Measurements from ENCODE around the gene CDC23.
"Not testable (repeated sequence)": the region's sequence is repeated elsewhere in the genome, so short reads cannot be mapped to it uniquely, and the experiment has no call there.

CDC23 gene

DNA sequence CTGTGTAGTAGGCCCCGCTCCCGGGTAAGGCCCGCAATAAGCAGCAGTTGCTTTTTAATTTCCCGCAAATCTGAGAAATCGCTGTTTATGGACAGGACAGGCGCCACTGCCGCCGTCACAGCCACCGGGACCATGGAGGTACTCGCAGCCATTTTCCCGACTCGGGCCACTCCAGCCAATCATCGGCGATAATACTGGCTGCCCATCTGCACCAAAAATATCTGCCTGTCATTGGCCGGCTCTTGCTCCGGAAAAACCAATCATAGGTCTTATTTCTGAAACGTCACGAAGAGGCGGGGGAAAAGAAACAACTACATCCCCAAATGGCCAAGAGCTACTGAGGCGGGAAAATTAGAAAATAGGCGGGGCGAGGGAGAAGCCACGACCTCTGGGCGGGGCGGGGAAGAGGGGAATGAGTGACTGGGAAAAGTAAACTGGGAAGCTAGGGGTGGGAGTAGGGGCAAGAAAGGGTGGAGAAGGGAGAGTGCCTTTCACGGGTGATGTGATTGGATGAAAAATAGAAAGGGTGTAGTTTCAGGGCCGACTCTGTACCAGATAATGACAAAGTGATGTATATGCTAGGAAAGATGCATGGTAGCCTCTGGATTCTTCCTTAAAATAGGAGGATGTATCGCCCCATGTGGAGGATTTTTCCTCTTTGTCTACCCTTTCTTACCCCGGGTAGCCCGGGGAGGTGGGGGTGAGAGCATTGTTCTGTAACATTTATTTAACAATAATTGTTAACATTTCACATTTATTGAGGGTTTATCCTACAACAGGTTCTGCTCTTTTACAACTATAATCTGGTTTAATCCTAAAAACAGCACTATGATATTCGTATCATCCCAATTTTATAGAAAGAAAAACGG, at the start of gene CDC23:
CDC23 (minus strand) TSS at position 163 of the 869 bp plus-strand sequence; CDS start at position 152, 11 bp downstream.
- peak; percentile 90 for DNase-seq

DNA sequence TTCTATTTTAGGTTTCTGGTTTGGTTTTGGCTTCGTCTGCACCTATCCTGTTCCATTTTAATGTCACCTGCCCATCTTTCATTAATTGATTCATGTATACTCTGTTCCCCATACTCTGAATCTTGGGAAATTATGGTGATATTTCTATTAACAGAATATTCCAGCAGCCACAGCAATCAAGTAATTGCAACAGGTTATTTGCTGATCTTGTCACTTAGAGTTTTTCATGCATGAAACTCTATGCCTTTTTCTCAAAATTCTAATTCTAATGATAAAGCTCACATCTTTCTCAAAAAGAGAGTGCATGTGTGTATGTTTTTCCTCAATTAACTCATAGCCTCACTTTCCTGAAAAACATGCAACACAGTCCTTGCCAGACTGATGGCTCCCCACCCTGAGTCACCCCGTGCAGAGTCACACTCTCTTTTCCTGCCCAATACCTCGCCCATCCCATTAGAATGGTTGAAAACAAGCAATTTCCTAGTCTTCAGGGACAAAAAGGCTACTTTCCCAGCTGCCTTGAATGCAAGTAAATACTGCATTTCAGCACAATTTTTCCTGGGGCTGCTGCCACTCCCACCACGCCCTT, 45.7 kb upstream of the CDC23 start:
- DNase-seq = no peak

GRCh38 chr5:138257583-138257982, 44.5 kb upstream of the CDC23 start:
- DNase-seq = no peak

GRCh38 chr5:138252944-138253343, 39.8 kb upstream of the CDC23 start:
- DNase-seq = no peak

- not testable (repeated sequence) for DNase-seq
Observed at GRCh38 chr5:138247800-138248199, 34.7 kb upstream of the CDC23 start.

DNA sequence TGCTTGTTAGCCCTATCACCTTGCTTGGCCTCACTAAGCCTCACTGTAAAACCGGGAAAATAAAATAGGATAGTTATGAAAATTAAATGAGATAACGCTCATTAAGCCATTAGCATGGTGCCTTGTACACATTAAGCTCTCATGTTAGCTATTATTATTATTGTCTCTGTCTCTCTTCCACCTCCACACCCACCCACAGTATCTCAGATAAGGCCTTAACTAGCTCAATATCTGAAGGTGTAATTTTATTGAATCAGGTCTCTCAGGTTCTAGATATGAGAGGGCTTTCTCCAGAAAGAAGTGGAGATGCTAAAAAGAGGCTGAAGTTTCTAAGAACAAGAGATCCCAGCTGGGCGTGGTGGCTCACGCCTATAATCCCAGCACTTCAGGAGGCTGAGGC, 33.7 kb upstream of the CDC23 start:
- no peak for DNase-seq

- no peak for DNase-seq
Observed at GRCh38 chr5:138246334-138246733, 33.2 kb upstream of the CDC23 start.

DNA sequence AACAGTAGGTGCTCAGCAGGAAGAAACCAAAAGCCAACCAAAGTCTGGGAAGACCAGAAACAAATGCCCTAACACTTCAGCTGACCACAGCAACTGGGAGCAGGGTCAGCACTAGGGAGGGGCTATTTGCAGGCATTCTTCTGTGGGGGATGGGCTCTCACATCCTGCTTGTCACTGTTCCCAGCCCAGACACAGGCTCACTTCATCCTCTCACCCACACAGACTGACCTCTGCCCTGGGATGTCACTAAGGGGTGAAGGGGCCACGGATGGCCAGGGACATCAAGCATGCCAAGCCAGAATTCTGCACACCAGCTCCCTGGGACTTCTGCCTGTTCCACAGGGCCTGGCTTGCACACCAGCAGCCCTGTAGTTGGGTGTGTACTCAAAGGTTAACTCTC, 32.6 kb upstream of the CDC23 start:
- DNase-seq = no peak

- no peak for DNase-seq
Observed at GRCh38 chr5:138243794-138244193, 30.7 kb upstream of the CDC23 start.

DNA sequence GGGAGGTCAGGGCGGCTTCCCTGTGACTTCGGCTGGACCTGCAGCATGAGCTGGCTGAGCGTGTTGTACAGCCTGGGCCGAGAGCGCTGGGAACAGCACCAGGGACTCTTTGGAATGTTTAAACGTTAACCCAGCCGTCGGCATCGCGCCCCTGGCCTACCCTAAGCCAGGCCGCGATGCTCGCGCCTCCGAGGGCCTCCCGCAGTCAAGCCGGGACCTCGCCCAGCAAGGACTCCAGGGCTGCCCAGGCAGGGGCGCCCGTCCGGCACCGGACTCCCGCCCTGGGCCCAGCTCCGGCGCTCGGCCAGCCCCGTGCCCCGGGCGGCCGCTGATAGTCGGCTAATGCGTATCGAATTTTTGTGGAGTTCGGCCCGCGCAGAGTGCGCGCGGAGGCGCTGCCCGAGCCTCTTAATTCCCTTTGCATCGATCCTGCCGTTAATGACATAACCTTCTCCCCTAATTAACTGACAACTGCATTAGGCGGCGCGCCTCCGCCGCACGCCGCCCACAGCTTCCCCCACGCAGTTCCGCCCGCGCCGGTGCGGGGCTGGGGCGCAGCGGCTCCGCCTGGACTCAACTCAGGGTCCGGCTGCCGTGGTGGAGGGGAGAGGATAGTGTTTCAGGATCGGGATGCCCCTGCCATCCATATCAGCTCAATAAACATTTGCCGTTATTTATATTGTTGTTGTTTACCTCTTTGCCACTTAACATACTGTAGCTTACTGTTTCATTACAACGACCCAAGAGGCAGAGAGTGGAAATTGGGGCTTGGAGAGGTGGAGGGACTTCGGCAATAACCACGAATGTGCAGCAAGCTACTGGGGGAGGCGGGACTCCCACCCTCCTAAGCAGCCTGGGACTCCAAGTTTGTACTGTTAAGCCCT, 28.8 kb upstream of the CDC23 start:
- no peak for DNase-seq

DNA sequence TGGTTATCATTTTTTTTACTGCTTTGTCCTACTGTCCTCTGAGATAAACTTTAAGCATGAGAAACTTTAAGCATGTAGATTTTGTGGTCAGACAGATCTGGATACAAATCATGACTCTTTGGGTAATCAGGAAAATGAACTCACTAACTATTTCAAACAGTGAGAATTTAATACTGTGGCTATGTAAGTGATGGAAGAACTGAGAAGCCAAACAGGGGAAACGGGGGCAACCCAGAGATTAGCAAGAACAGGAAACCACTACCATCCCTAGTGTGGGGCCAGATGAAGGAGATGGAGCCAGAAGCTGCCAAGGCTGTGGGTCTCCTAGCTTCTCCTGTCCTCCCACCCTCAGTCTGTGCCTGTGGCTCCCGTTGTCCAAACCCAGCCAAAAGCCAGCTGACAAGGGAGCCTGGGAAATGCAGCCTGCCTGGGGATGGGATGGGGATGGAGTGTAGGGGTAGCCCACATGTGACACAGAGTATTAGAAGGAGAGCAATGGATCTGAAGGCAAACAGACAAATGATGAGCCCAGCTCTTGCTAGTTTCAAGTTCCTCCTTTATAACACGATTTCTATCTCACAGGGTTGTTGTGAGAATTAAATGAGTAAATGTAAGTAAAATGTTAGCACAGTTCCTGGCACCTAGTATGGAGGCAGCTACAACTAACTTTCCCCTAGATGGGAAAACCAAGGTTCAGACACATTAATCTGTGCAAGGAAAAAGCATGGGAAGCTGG, 27.7 kb upstream of the CDC23 start:
- peak; percentile 55 for DNase-seq

GRCh38 chr5:138238034-138238433, 24.9 kb upstream of the CDC23 start:
- no peak for DNase-seq

DNA sequence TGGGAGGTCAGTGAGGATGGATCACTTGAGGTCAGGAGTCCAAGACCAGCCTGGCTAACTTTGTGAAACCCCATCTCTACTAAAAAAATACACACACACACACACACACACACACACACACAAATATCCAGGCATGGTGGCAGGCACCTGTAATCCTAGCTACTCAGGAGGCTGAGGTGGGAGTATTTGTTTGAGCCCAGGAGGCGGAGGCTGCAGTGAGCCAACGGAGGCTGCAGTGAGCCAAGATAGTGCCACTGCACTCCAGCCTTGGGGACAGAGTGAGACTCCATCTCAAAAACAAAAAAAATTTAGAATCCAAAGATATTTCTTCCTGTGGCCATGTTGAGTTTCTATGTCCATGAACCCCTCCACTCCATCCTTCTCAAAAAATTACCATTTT, 21.5 kb upstream of the CDC23 start:
- DNase-seq = no peak

DNA sequence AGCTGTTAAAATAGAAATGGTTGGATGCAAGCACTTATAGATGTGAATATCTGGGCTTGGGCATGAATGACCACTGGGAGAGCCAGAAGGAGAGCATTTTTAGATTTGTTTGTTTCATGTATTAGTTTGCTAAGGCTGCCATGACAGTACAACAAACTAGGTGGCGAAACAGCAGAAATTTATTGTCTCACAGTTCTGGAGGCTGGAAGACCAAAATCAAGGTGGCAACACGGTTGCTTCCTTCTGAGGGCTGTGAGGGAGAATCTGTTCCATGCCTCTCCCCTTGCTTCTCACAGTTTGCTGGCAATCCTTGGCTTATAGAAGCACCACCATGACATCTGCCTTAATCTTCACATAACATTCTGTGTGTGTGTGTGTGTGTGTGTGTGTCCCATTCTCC, 20.2 kb upstream of the CDC23 start:
- DNase-seq = no peak

DNA sequence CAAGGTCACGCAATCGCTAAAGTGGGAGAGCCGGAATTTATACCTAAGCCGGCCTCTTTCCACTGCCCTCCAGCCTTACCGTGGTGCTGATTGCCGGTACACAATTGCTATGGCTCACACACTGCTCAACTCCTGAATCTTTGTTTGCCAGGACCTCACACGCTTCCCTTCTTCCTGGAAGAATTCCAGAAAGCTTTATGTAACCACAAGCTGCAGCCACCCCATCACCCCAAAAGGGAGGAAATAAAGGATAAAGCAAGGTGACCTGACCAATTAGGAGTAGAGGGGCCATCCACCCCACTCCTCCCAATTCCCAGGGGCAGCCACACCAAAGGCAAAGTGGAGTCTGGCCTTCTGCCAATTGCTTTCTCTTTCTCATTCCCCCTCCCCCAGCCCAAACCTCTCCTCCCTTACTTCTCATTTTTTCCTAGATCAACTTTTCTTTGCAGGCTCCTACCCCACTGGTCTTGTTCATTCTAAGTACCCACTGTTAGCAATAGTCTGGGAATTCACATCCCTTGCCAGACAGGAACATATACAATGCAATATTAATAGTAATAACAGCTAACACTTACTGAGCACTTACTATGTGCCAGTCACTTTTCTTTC, 18.0 kb upstream of the CDC23 start:
- DNase-seq = no peak

GRCh38 chr5:138230261-138230660, 17.1 kb upstream of the CDC23 start:
- no peak for DNase-seq

- DNase-seq = no peak
Observed at GRCh38 chr5:138229387-138229786, 16.3 kb upstream of the CDC23 start.

- no peak for DNase-seq
Observed at GRCh38 chr5:138226910-138227309, 13.8 kb upstream of the CDC23 start.

GRCh38 chr5:138224712-138225111, 11.6 kb upstream of the CDC23 start:
- no peak for DNase-seq

- no peak for DNase-seq
Observed at GRCh38 chr5:138223532-138223931, 10.4 kb upstream of the CDC23 start.

DNA sequence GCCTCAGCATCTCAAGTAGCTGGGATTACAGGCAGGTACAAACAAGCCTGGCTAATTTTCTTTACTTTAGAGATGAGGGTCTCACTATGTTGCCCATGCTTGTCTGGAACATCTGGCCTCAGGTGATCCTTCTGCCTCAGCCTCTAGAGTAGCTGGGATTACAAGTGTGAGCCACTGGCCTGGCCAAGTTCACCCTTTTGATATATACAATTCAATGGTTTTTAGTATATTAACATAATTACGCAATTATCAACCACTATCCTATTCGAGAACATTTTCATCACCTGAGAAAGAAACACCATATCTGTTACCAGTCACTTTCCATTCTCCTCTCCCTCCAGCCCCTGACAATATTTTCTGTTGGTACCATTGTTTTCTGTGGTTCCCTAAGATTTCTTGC, 3.7 kb upstream of the CDC23 start:
- DNase-seq = no peak

GRCh38 chr5:138212828-138213160, 329 bp downstream of the CDC23 start:
- no peak for DNase-seq

DNA sequence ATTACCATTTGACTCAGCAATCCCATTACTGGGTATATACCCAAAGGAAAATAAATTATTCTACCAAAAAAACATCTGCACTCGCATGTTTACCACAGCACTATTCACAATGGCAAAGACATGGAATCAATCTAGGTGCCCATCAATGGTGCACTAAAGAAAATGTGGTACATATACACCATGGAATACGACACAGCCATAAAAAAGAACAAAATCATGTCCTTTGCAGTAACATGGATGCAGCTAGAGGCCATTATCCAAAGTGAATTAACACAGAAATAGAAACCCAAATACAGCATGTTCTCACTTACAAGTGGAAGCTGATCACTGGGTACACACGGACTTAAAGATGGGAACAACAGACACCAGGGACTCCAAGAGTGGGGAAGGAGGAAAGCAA, 2.1 kb downstream of the CDC23 start:
- no peak for DNase-seq

Measured in activated CD8-positive, alpha-beta memory T cell treated with anti-CD3 and anti-CD28 coated beads for 24 hours (primary cell).